Hepatocyte (in vitro differentiated cells): ENCODE measurements around the gene FAM180B. TPM values are rescaled to one million over a fixed set of nuclear protein-coding genes. Genes with fewer than 3 reads are reported as not detected.

Experiments used
- DNase-seq: peaks from one replicate; pipeline ENCODE4 v3.0.0-alpha.2; 2016; ENCODE audit warnings: low spot score
- H2AFZ ChIP-seq: fragments of 200-600 bp; sonication (generic); 2 replicates; pipeline ENCODE4 v1.6.0; 2016; ENCODE audit warnings: antibody characterized with exemption, mild to moderate bottlenecking
- H3K27ac ChIP-seq: fragments of 200-600 bp; sonication (generic); 2 replicates; pipeline ENCODE4 v1.5.1; 2016; ENCODE audit warnings: mild to moderate bottlenecking
- H3K27me3 ChIP-seq: fragments of 200-600 bp; sonication (generic); 2 replicates; pipeline ENCODE4 v1.6.1; 2016
- H3K36me3 ChIP-seq: fragments of 200-600 bp; sonication (generic); replicated peaks from 2 replicates; pipeline ENCODE4 v1.5.1; 2016; ENCODE audit warnings: low read depth; ENCODE audit not compliant: insufficient read depth
- H3K4me1 ChIP-seq: fragments of 200-600 bp; sonication (generic); 2 replicates; pipeline ENCODE4 v1.5.1; 2016; ENCODE audit warnings: mild to moderate bottlenecking, moderate library complexity; ENCODE audit not compliant: insufficient read depth
- H3K4me2 ChIP-seq: fragments of 200-600 bp; sonication (generic); 2 replicates; pipeline ENCODE4 v1.6.0; 2016
- H3K4me3 ChIP-seq: fragments of 200-600 bp; sonication (generic); 2 replicates; pipeline ENCODE4 v1.5.1; 2016; ENCODE audit warnings: mild to moderate bottlenecking
- H3K79me2 ChIP-seq: fragments of 200-600 bp; sonication (generic); 2 replicates; pipeline ENCODE4 v1.6.0; 2017; ENCODE audit warnings: mild to moderate bottlenecking
- H3K9me2 ChIP-seq: fragments of 200-600 bp; sonication (generic); replicated peaks from 2 replicates; pipeline ENCODE4 v1.6.0; 2017; ENCODE audit warnings: mild to moderate bottlenecking; ENCODE audit not compliant: insufficient read depth
- H3K9me3 ChIP-seq: fragments of 200-600 bp; sonication (generic); 2 replicates; pipeline ENCODE4 v1.5.1; 2016; ENCODE audit warnings: low read depth, mild to moderate bottlenecking
- H4K20me1 ChIP-seq: fragments of 200-600 bp; sonication (generic); 2 replicates; pipeline ENCODE4 v1.6.0; 2016; ENCODE audit warnings: mild to moderate bottlenecking; ENCODE audit not compliant: insufficient read depth, poor library complexity, severe bottlenecking
- EZH2 ChIP-seq: fragments of 200-600 bp; sonication (generic); IDR thresholded peaks from 2 replicates; pipeline ENCODE4 v1.6.1; 2016; ENCODE audit warnings: antibody characterized with exemption, mild to moderate bottlenecking, borderline replicate concordance
- EZH2phosphoT487 ChIP-seq: fragments of 200-600 bp; sonication (generic); IDR thresholded peaks from one replicate; pipeline ENCODE4 v1.6.1; 2018; ENCODE audit warnings: antibody characterized with exemption, mild to moderate bottlenecking, low read depth, moderate library complexity; ENCODE audit not compliant: unreplicated experiment, severe bottlenecking
- WGBS: methylation state at CpG from one replicate; pipeline ENCODE4 v1.1.6; 2016; ENCODE audit warnings: low lambda C conversion rate; ENCODE audit errors: missing lambda C conversion rate; 5-methylcytosine and 5-hydroxymethylcytosine counted together
- polyA plus RNA-seq: library from polyadenylated mRNA; unstranded; fragments of >200 nt; fragmentation: Nextera tagmentation; extraction: Ambion mirVana; gene quantifications from 2 replicates; pipeline ENCODE4 v1.2.1, GENCODE V29; 2016
- total RNA-seq: library from RNA; depleted of rRNA; stranded (reverse); fragments of >200 nt; gene quantifications from 2 replicates; pipeline ENCODE4 v1.2.3, GENCODE V29; 2014
- TF ChIP-seq, protein P1 (sequence below): fragments of 200-600 bp; sonication (generic); IDR thresholded peaks from 2 replicates; pipeline ENCODE4 v1.5.1; 2016; ENCODE audit warnings: antibody characterized with exemption, mild to moderate bottlenecking; ENCODE audit not compliant: poor library complexity

Gene FAM180B
- total and polyA plus RNA-seq, 2 experiments from 2014 or later = 0.50 TPM; not detected in 1

DNA sequence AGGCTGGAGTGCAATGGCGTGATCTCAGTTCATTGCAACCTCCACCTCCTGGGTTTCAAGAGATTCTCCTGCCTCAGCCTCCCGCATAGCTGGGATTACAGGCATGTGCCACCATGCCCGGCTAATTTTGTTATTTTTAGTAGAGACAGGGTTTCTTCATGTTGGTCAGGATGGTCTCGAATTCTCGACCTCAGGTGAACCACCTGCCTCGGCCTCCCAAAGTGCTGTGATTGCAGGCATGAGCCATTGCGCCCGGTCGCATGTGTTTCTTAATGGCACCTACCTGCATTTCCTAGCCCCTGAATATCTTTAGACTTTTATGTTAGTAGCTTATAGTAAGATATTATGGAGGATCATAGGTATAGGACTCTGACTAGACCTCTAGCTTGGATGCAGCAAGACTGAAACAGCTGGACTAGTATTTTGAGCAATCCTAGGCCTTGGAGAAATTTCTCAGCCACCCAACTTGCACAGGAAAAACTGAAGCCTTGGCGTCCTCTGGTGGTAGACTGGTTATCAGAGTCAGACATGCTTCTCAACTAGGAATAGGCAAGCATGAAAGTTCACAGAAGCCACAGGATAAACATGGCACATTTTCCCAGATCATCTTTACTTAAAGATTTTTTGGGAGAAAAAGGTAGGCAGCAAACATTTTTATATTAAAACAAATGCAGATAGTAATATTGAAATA, 30.4 kb downstream of the FAM180B start:
- TF ChIP-seq, protein P1, sequence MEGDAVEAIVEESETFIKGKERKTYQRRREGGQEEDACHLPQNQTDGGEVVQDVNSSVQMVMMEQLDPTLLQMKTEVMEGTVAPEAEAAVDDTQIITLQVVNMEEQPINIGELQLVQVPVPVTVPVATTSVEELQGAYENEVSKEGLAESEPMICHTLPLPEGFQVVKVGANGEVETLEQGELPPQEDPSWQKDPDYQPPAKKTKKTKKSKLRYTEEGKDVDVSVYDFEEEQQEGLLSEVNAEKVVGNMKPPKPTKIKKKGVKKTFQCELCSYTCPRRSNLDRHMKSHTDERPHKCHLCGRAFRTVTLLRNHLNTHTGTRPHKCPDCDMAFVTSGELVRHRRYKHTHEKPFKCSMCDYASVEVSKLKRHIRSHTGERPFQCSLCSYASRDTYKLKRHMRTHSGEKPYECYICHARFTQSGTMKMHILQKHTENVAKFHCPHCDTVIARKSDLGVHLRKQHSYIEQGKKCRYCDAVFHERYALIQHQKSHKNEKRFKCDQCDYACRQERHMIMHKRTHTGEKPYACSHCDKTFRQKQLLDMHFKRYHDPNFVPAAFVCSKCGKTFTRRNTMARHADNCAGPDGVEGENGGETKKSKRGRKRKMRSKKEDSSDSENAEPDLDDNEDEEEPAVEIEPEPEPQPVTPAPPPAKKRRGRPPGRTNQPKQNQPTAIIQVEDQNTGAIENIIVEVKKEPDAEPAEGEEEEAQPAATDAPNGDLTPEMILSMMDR = peak; percentile 65
- TF ChIP-seq EZH2 = no peak
- Histone ChIP-seq H3K4me1 (no peaks in the 10 kb centered on the region), H3K9me2 (no peaks in the 10 kb centered on the region), H3K27me3 (no peaks in the 10 kb centered on the region), H3K79me2 (no peaks in the 10 kb centered on the region), H3K4me3 (no peak overlapping the region), H3K9me3 (no peaks in the 10 kb centered on the region), H2AFZ (no peak overlapping the region), H4K20me1 (no peaks in the 10 kb centered on the region), H3K36me3 (peaks cover 2% of the 10 kb centered on the region), H3K4me2 (no peak overlapping the region), H3K27ac (no peak overlapping the region)
- DNase-seq = peak; percentile 52
- WGBS = 88% methylated on average over 10 of the region's 10 CpGs

DNA sequence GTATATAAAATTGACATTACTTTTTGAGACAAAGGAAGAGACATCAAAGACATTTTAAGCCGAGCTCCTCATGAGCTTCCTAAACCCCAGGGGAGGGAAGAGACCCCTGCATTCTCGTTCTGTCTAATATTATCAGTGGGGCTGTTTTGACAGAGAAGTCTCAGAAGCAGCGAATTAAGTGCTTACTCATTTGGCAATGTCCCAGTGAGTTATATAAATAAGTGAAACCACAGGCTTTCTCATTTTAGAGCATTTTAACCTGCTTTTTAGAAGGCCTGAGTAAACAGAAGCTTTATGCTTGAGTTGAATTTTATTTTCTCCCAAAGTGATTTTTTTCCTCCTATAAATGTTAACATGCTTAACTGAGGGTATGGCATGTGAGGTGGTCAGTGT, 30.9 kb downstream of the FAM180B start:
- TF ChIP-seq, protein P1 = no peak
- TF ChIP-seq EZH2 (no peak), EZH2phosphoT487 (no peak)
- no peak for DNase-seq
- 66% methylated on average over 3 of the region's 3 CpGs for WGBS
- Histone ChIP-seq H3K79me2 (no peaks in the 10 kb centered on the region), H3K9me2 (no peaks in the 10 kb centered on the region), H4K20me1 (no peaks in the 10 kb centered on the region), H3K27me3 (no peaks in the 10 kb centered on the region), H2AFZ (no peak overlapping the region), H3K27ac (no peak overlapping the region), H3K4me3 (no peak overlapping the region), H3K9me3 (no peaks in the 10 kb centered on the region), H3K36me3 (peaks cover 2% of the 10 kb centered on the region), H3K4me1 (no peaks in the 10 kb centered on the region), H3K4me2 (no peak overlapping the region)

DNA sequence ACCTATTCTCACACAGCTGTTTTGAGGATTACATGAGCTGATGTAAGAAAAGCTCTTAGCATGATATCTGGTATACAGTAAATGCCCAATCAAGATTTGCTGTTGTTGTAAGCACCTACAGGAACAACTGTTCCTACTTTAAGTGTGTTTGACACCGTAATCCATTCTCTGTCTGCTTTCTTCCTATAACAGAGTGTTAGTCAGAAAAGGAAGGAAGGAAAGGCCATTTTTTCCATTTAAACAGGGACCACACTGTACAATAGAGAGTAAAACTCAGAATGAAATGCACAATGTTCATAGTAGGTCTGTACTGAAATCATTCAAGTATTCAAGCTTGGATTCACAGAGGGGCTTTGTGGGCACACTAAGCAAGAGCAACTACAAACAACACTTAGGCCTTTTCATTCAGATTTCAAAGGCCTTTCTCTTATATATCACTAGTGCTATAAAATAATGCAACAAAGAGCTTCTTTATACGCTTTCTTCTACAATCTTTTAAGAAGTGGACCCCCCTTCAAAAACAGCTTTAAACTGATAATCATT, 34.4 kb downstream of the FAM180B start:
- peaks cover 2% of the 10 kb centered on the region for H3K36me3 ChIP-seq
- H3K27me3 ChIP-seq = no peaks in the 10 kb centered on the region
- 96% methylated on average over 2 of the region's 2 CpGs for WGBS
- DNase-seq = no peak
- H3K9me3 ChIP-seq = no peaks in the 10 kb centered on the region
- H4K20me1 ChIP-seq = no peaks in the 10 kb centered on the region
- TF ChIP-seq EZH2phosphoT487 = no peak
- no peak for TF ChIP-seq EZH2
- TF ChIP-seq, protein P1 = no peak
- H3K79me2 ChIP-seq = no peaks in the 10 kb centered on the region
- no peak overlapping the region for H3K4me3 ChIP-seq
- H3K4me1 ChIP-seq = no peaks in the 10 kb centered on the region
- H3K9me2 ChIP-seq = no peaks in the 10 kb centered on the region
- H3K27ac ChIP-seq = no peak overlapping the region
- no peak overlapping the region for H3K4me2 ChIP-seq
- no peak overlapping the region for H2AFZ ChIP-seq
